ENCODE data around the gene GSG1L.

GSG1L gene

GRCh38 chr16:27840311-27841060 is 223.0 kb downstream of the GSG1L start:
- no peak for DNase-seq

DNA sequence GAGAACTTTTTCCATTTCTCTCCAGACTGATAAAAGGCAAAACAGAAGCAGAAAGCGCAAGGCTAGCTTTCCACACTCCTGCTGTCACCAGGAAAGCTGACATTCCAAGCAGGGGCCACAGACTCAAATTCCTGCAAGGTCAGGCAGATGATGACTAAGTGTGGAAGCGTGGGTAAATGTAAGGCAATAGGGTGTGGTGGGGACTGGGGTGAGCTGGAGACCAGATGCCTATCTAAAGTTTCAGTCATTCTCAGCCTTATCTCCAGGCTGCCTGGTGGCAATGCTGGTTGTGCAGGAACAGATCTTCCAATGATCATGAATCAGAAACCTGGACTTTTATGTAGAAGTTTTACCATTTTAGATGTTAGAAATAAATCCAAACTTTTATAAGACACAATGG is 224.1 kb downstream of the GSG1L start:
- DNase-seq: no peak

- no peak for DNase-seq
These were observed 224.9 kb downstream of the GSG1L start for GRCh38 chr16:27838536-27839175.

DNA sequence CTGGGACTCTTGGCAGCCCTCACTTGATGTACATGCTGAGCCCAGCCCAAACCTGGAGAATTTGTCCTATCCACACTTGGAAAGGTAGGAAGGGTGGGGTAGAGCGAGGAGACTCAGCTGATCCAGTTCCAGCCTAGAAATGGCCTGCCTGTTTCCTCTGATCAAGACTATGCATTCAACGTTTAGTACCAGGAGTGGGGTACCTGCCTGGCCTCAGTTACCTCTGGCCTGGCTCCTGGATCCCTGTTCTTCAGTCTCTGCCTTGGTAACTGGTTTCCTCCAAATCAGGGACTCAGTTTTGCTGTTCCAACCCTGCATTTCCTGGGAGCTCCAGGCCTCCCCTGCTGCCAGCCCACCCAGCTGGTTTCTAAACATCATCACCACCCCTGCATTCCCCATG is 233.5 kb downstream of the GSG1L start:
- DNase-seq: no peak

DNA sequence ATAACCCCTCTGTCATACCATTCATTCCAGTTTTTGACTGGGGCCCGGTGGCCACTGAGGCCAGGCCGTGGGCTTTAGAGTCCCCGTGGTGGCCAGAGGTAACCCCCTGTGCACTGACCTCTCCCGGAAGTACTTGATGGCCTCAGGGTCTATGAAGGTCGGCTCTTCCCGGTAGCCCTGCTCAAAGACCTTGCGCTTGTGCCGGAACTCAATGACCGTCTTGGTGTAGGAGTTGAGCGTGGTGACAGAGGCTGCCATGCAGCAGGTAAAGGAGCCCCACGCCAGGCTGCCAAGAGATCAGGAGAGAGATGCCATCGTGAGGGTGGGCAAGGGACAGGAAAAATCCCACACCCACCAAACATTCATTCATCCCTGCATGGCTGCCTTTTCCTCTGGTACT is 234.8 kb downstream of the GSG1L start:
- no peak for DNase-seq

- no peak for DNase-seq
These were observed 235.7 kb downstream of the GSG1L start for GRCh38 chr16:27827765-27828164.

DNA sequence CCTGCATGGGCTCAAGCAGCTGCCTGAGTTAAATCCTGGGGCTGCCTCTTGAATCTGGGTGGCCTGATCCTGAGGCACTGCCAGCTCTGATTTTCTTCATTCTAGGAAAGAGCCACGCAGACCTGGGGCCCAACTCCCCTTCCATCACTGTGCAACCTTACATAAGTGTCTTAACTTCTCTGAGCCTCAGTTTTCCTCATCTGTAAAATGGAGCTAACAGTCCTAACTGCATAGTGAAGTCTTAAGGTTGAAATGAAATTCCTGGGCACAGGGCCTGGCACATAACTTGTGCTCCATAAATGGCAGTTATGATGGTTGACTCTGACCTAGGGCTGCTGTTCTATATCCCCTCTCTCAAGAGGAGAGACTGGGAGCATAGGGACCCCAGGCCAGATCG is 236.6 kb downstream of the GSG1L start:
- DNase-seq: no peak

GRCh38 chr16:27826081-27826892 is 237.2 kb downstream of the GSG1L start:
- no peak for DNase-seq

GRCh38 chr16:27824786-27825185 is 238.7 kb downstream of the GSG1L start:
- DNase-seq: no peak

- DNase-seq: no peak
These were observed 239.5 kb downstream of the GSG1L start for GRCh38 chr16:27824006-27824405.

- DNase-seq: no peak
These were observed 240.1 kb downstream of the GSG1L start for GRCh38 chr16:27823421-27823820.

GRCh38 chr16:27822996-27823395 is 240.5 kb downstream of the GSG1L start:
- peak; percentile 68 for DNase-seq

GRCh38 chr16:27822529-27822928 is 241.0 kb downstream of the GSG1L start:
- no peak for DNase-seq

- DNase-seq: no peak
These were observed 242.7 kb downstream of the GSG1L start for GRCh38 chr16:27820646-27821345.

GRCh38 chr16:27819881-27820610 is 243.5 kb downstream of the GSG1L start:
- DNase-seq: no peak

- no peak for DNase-seq
These were observed 244.2 kb downstream of the GSG1L start for GRCh38 chr16:27819356-27819755.

GRCh38 chr16:27818246-27818645 is 245.3 kb downstream of the GSG1L start:
- no peak for DNase-seq

- no peak for DNase-seq
These were observed 246.5 kb downstream of the GSG1L start for GRCh38 chr16:27817038-27817437.

- DNase-seq: no peak
These were observed 247.0 kb downstream of the GSG1L start for GRCh38 chr16:27816561-27816960.

DNA sequence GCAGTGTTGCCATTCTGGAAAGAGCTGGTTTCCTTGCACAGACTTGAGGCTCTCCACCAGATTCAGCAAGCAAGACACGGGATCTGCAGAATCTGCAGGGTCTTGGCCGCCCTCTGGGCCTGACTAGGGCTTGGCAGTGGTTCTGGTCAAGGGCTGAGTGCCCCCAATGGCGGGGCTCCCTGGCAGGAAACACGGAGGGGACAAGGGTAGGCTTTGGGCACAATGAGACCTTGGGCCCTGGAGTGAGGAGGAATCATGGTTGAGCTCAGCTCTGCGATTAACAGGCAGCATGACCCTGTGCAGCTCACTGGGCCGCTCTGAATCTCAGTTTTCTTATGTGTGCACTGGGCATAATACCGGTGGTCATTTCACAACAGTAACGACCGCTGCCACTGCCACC is 249.9 kb downstream of the GSG1L start:
- no peak for DNase-seq

DNA sequence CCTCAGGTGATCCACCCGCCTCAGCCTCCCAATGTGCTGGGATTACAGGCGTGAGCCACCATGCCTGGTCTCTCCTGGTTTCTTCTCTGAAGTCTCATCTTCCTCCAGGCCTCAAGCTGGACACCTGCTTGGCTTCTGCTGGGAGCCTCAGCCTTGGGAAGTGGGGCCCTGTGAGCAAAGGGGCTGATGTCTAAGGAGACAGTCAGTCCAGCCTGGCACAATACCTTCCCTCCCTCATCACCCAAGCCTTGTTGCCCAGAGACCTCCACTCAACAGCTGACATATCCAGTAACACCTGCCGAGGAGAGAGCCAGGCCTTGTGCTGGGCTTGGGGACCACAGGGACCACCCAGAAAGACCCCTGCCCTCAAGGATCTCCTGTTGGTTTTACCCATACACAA is 251.6 kb downstream of the GSG1L start:
- no peak for DNase-seq

DNA sequence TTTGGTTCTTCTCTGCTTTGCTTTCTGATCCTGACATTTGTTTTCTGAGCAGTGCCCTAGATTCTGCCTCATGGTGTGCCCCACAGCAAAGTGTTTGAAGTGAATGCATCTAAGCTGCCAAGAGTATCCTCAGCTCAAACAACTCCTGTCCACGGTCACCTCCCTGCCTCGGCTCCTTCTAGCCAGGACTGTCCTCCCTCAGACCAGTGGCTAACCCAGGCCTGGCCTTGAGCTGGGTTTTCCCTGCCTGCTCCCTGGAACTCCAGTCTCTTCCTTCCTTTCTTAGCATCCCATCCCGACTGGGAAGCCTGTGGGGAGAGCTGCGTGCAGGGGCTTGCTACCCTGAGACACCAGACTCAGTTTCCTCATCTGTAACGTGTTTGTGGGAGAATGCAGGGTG is 256.5 kb downstream of the GSG1L start:
- DNase-seq: no peak

GRCh38 chr16:27806388-27806787 is 257.1 kb downstream of the GSG1L start:
- no peak for DNase-seq

All from NCI-H2171 treated with DMSO at 0.1 percent for 48 hours (cell line).